ENCODE measurements around the gene SPTBN1. TPM values are rescaled to one million over a fixed set of nuclear protein-coding genes. Genes with fewer than 3 reads are reported as not detected.

SPTBN1 gene
- total and polyA plus RNA-seq, 8 donors = 28.7 to 475 (median 193) TPM

GRCh38 chr2:54646170-54646927 lies 190.2 kb downstream of the SPTBN1 start:
- Histone ChIP-seq H3K27ac (no peak overlapping the region), H3K9me3 (no peaks in the 10 kb centered on the region), H3K27me3 (no peaks in the 10 kb centered on the region), H3K4me3 (no peak overlapping the region), H3K4me1 (peaks cover 0 to 25% (median 12%) of the 10 kb centered on the region in 4 donors), H3K36me3 (peaks cover 76 to 94% (median 90%) of the 10 kb centered on the region in 4 donors)
- intact Hi-C loops (cut with DNase I; ENCODE audit: low total_unique reads) = loop anchor here (10.0 kb wide), 1 partner anchor 112 kb away; no protein-coding TSS in a partner anchor
- 93 to 96% (median 95%) methylated on average over 16 of the region's 16 CpGs for WGBS, 5 donors
- DNase-seq = no peak
- TF ChIP-seq, protein P1, sequence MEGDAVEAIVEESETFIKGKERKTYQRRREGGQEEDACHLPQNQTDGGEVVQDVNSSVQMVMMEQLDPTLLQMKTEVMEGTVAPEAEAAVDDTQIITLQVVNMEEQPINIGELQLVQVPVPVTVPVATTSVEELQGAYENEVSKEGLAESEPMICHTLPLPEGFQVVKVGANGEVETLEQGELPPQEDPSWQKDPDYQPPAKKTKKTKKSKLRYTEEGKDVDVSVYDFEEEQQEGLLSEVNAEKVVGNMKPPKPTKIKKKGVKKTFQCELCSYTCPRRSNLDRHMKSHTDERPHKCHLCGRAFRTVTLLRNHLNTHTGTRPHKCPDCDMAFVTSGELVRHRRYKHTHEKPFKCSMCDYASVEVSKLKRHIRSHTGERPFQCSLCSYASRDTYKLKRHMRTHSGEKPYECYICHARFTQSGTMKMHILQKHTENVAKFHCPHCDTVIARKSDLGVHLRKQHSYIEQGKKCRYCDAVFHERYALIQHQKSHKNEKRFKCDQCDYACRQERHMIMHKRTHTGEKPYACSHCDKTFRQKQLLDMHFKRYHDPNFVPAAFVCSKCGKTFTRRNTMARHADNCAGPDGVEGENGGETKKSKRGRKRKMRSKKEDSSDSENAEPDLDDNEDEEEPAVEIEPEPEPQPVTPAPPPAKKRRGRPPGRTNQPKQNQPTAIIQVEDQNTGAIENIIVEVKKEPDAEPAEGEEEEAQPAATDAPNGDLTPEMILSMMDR (IDR thresholded peaks at IDR 0.05) = no peak
- no peak for TF ChIP-seq EP300 (IDR thresholded peaks at IDR 0.05)
- no peak for TF ChIP-seq POLR2AphosphoS5 (IDR thresholded peaks at IDR 0.05)
- no peak for TF ChIP-seq POLR2A (IDR thresholded peaks at IDR 0.05)

- intact Hi-C loops (cut with DNase I; ENCODE audit: low total_unique reads) = loop anchor here (10.0 kb wide), 1 partner anchor 113 kb away; no protein-coding TSS in a partner anchor
- H3K27ac ChIP-seq = no peak overlapping the region
Observed at GRCh38 chr2:54648256-54648655, 192.1 kb downstream of the SPTBN1 start.

GRCh38 chr2:54649191-54649590 lies 193.1 kb downstream of the SPTBN1 start:
- Histone ChIP-seq H3K27ac (no peak overlapping the region), H3K36me3 (peaks cover 92 to 100% (median 100%) of the 10 kb centered on the region in 4 donors), H3K4me3 (no peak overlapping the region), H3K27me3 (no peaks in the 10 kb centered on the region), H3K4me1 (peaks cover 0 to 9% (median 0%) of the 10 kb centered on the region in 4 donors), H3K9me3 (no peaks in the 10 kb centered on the region)
- DNase-seq = no peak
- 81 to 96% (median 94%) methylated on average over 4 of the region's 4 CpGs for WGBS, 5 donors
- intact Hi-C loops (cut with DNase I; ENCODE audit: low total_unique reads) = loop anchor here (10.0 kb wide), 1 partner anchor 114 kb away; no protein-coding TSS in a partner anchor
- TF ChIP-seq POLR2AphosphoS5 (IDR thresholded peaks at IDR 0.05) (no peak), EP300 (IDR thresholded peaks at IDR 0.05) (no peak), POLR2A (IDR thresholded peaks at IDR 0.05) (no peak)
- TF ChIP-seq, protein P1 (IDR thresholded peaks at IDR 0.05) = no peak

More at GRCh38 chr2:54648256-54648655, 192.1 kb downstream of the SPTBN1 start:
- TF ChIP-seq POLR2A (IDR thresholded peaks at IDR 0.05) (no peak), POLR2AphosphoS5 (IDR thresholded peaks at IDR 0.05) (no peak), EP300 (IDR thresholded peaks at IDR 0.05) (no peak)
- TF ChIP-seq, protein P1 (IDR thresholded peaks at IDR 0.05) = no peak
- Histone ChIP-seq H3K9me3 (no peaks in the 10 kb centered on the region), H3K36me3 (peaks cover 85 to 100% (median 100%) of the 10 kb centered on the region in 4 donors), H3K27me3 (no peaks in the 10 kb centered on the region), H3K4me1 (peaks cover 0 to 9% (median 0%) of the 10 kb centered on the region in 4 donors), H3K4me3 (no peak overlapping the region)
- DNase-seq = no peak
- 91 to 94% (median 93%) methylated on average over 3 of the region's 3 CpGs for WGBS, 5 donors

GRCh38 chr2:54649633-54650032 lies 193.5 kb downstream of the SPTBN1 start:
- peaks cover 92 to 100% (median 100%) of the 10 kb centered on the region in 4 donors for H3K36me3 ChIP-seq
- no peaks in the 10 kb centered on the region for H3K27me3 ChIP-seq
- 88 to 97% (median 95%) methylated on average over 12 of the region's 12 CpGs for WGBS, 5 donors
- H3K9me3 ChIP-seq = no peaks in the 10 kb centered on the region
- H3K4me1 ChIP-seq = peaks cover 0 to 9% (median 0%) of the 10 kb centered on the region in 4 donors
- TF ChIP-seq POLR2A (IDR thresholded peaks at IDR 0.05) (no peak), POLR2AphosphoS5 (IDR thresholded peaks at IDR 0.05) (no peak), EP300 (IDR thresholded peaks at IDR 0.05) (no peak)
- TF ChIP-seq, protein P1 (IDR thresholded peaks at IDR 0.05) = no peak
- no peak for DNase-seq
- H3K4me3 ChIP-seq = no peak overlapping the region
- H3K27ac ChIP-seq = no peak overlapping the region
- intact Hi-C loops (cut with DNase I; ENCODE audit: low total_unique reads) = loop anchor here (10.0 kb wide), 2 partner anchors 55 to 115 kb away; no protein-coding TSS in a partner anchor

Measured in stomach (tissue), 9 donors.